GM12878 (cell line): ENCODE data around the gene SLC24A4. TPM values are rescaled to one million over a fixed set of nuclear protein-coding genes. Genes with fewer than 3 reads are reported as not detected.

Source experiments
- ATAC-seq: fragments of 200-7000 bp; cut with Tn5 transposase; 3 replicates; pipeline ENCODE4 v1.9.1; 2020; ENCODE audit warnings: mild to moderate bottlenecking, moderate library complexity
- BruUV-seq: library from RNA; stranded (reverse); fragments of 400-500 nt; replicated peaks from 2 replicates; lab custom pipeline; 2021; lab: Mats Ljungman, UMichigan
- CTCF ChIA-PET: fragments of 300-600 bp; sonication (Branson Sonifier 250); formaldehyde crosslinking; extraction: SDS; loops from one replicate; lab custom pipeline; 2021; ENCODE audit warnings: inconsistent platforms; lab: Yijun Ruan, JAX
- POLR2A ChIA-PET: fragments of 350-600 bp; formaldehyde crosslinking; extraction: SDS; loops from one replicate; lab custom pipeline; 2021; ENCODE audit warnings: inconsistent platforms; lab: Charles Lee
- RAD21 ChIA-PET: fragments of 300-600 bp; sonication (Branson Sonifier 250); formaldehyde crosslinking; loops from one replicate; lab custom pipeline; 2023; ENCODE audit warnings: antibody characterized with exemption; ENCODE audit not compliant: unreplicated experiment; lab: Charles Lee
- SMC1A ChIA-PET: fragments of 300-600 bp; sonication (Branson Sonifier 250); formaldehyde crosslinking; loops from one replicate; lab custom pipeline; 2023; ENCODE audit not compliant: unreplicated experiment, uncharacterized antibody; lab: Charles Lee
- DNase-seq: peaks from one replicate; pipeline ENCODE4 v3.0.0-alpha.2; 2011; ENCODE audit warnings: low read depth, low spot score
- FAIRE-seq: peaks from 3 replicates; lab custom pipeline; 2011; peaks lifted over from hg19 to GRCh38; lab: Jason Lieb, UNC
- H2AFZ ChIP-seq: 2 replicates; pipeline ENCODE4 v1.6.0; 2011; ENCODE audit warnings: low read depth, low read length, control low read depth; ENCODE audit not compliant: control insufficient read depth
- H3K27ac ChIP-seq: 2 replicates; pipeline ENCODE4 v1.5.1; 2011; ENCODE audit warnings: control low read depth; ENCODE audit not compliant: control insufficient read depth, insufficient read depth
- H3K27me3 ChIP-seq, 2 experiments: replicated peaks in 1 of 2; 2 replicates each; pipeline versions ENCODE4 v1.6.0 to v1.6.1; 2011; ENCODE audit warnings: low read length in 1 of 2; ENCODE audit not compliant: control insufficient read depth in 2 of 2, insufficient read depth in 2 of 2
- H3K36me3 ChIP-seq, 2 experiments: 2 replicates each; pipeline ENCODE4 v1.5.1; 2011; ENCODE audit warnings: low read length in 1 of 2; ENCODE audit not compliant: control insufficient read depth in 2 of 2, insufficient read depth in 2 of 2
- H3K4me1 ChIP-seq: 2 replicates; pipeline ENCODE4 v1.6.1; 2011; ENCODE audit warnings: mild to moderate bottlenecking, low read length, moderate library complexity, mixed read lengths; ENCODE audit not compliant: control insufficient read depth, insufficient read depth
- H3K4me2 ChIP-seq: 2 replicates; pipeline ENCODE4 v1.6.0; 2011; ENCODE audit warnings: control low read depth; ENCODE audit not compliant: control insufficient read depth, insufficient read depth
- H3K4me3 ChIP-seq: fragments of 200-600 bp; sonication (generic); 2 replicates; pipeline ENCODE4 v1.5.1; 2016
- H3K79me2 ChIP-seq: 2 replicates; pipeline ENCODE4 v1.6.0; 2011; ENCODE audit warnings: low read length; ENCODE audit not compliant: control insufficient read depth, insufficient read depth
- H3K9ac ChIP-seq: 2 replicates; pipeline ENCODE4 v1.8.0; 2011; ENCODE audit warnings: low read length, control low read depth, mixed read lengths; ENCODE audit not compliant: control insufficient read depth, insufficient read depth
- H3K9me3 ChIP-seq: replicated peaks from 3 replicates; pipeline ENCODE4 v1.5.1; 2011; ENCODE audit warnings: mild to moderate bottlenecking, low read length; ENCODE audit not compliant: control insufficient read depth, insufficient read depth
- H4K20me1 ChIP-seq: 2 replicates; pipeline ENCODE4 v1.6.0; 2011; ENCODE audit not compliant: control insufficient read depth, insufficient read depth
- EZH2 ChIP-seq: IDR thresholded peaks from 2 replicates; pipeline ENCODE4 v1.6.1; 2012; ENCODE audit warnings: low read depth, mild to moderate bottlenecking, control low read depth, inconsistent platforms, low read length, borderline replicate concordance; ENCODE audit not compliant: control insufficient read depth
- NR2C2 ChIP-seq: IDR thresholded peaks from 2 replicates; pipeline ENCODE4 v1.6.1; 2011; ENCODE audit warnings: borderline replicate concordance, low read depth; ENCODE audit not compliant: control insufficient read depth, insufficient read length
- TCF12 ChIP-seq: IDR thresholded peaks from 2 replicates; pipeline ENCODE4 v1.6.1; 2011; ENCODE audit warnings: low read depth, mild to moderate bottlenecking, low read length
- ZZZ3 ChIP-seq: IDR thresholded peaks from 2 replicates; pipeline ENCODE4 v1.6.1; 2011; ENCODE audit warnings: low read depth; ENCODE audit not compliant: control insufficient read depth, insufficient read length
- WGBS: methylation state at CpG from one replicate; pipeline ENCODE4 v1.1.6; 2016; ENCODE audit warnings: low lambda C conversion rate; ENCODE audit not compliant: insufficient replicate concordance, insufficient coverage; ENCODE audit errors: missing lambda C conversion rate; 5-methylcytosine and 5-hydroxymethylcytosine counted together
- in situ Hi-C: fragments of 300-500 bp; cut with MboI; formaldehyde crosslinking; loops from 9 replicates; pipeline ENCODE4 v1.14.3; 2018; ENCODE audit warnings: mixed read lengths
- intact Hi-C: fragments of 100-400 bp; cut with micrococcal nuclease; formaldehyde crosslinking; loops from one replicate; pipeline ENCODE4 v1.14.2; 2022; ENCODE audit not compliant: unreplicated experiment
- polyA plus RNA-seq, 11 experiments: library from polyadenylated mRNA; depleted of rRNA in 4 of 11; unstranded in 6 of 11; stranded (reverse) in 5 of 11; fragments of >200 nt; fragmentation: Nextera tagmentation in 4 of 11; fragmentation: Illumina TruSeq in 1 of 11; extraction: Ambion mirVana in 4 of 11; extraction: Trizol in 1 of 11; gene quantifications; 1 replicate in 1 of 11; 2 replicates in 10 of 11; pipeline versions ENCODE4 v1.2.1 to v1.2.3, GENCODE V29; 2011 to 2016; ENCODE audit warnings: inconsistent platforms in 2 of 11, missing spikeins in 2 of 11, low read depth in 1 of 11
- total RNA-seq, 4 experiments: library from RNA; depleted of rRNA in 3 of 4; stranded (reverse); fragments of >200 nt in 3 of 4; fragmentation: Illumina TruSeq in 1 of 4; extraction: Trizol in 1 of 4; gene quantifications; 2 replicates each; pipeline versions ENCODE4 v1.2.1 to v1.2.3, GENCODE V29; 2013 to 2021
- TF ChIP-seq, protein P1 (sequence below): IDR thresholded peaks from 2 replicates; pipeline ENCODE4 v1.6.1; 2012; ENCODE audit warnings: low read depth, low read length, improper control_type of control experiment
- TF ChIP-seq, protein P2 (sequence below): fragments of 150-350 bp; IDR thresholded peaks from 2 replicates; pipeline ENCODE4 v1.6.1; 2014; ENCODE audit warnings: mild to moderate bottlenecking, low read depth, low read length
- TF ChIP-seq, protein P3 (sequence below): IDR thresholded peaks from 2 replicates; pipeline ENCODE4 v1.6.1; 2012; ENCODE audit warnings: improper control_type of control experiment, low read depth, low read length; ENCODE audit not compliant: insufficient replicate concordance
- TF ChIP-seq, protein P4 (sequence below): fragments of 450-650 bp; IDR thresholded peaks from 2 replicates; pipeline ENCODE4 v1.6.1; 2018; ENCODE audit warnings: borderline replicate concordance, mild to moderate bottlenecking; ENCODE audit not compliant: partially characterized antibody

Gene SLC24A4
- total and polyA plus RNA-seq, 10 of the 15 experiments (the other 5 are each of a cell fraction or from before 2014, with no cell fraction given) = under 0.01 to 0.46 (median 0.04) TPM; not detected in 5

DNA sequence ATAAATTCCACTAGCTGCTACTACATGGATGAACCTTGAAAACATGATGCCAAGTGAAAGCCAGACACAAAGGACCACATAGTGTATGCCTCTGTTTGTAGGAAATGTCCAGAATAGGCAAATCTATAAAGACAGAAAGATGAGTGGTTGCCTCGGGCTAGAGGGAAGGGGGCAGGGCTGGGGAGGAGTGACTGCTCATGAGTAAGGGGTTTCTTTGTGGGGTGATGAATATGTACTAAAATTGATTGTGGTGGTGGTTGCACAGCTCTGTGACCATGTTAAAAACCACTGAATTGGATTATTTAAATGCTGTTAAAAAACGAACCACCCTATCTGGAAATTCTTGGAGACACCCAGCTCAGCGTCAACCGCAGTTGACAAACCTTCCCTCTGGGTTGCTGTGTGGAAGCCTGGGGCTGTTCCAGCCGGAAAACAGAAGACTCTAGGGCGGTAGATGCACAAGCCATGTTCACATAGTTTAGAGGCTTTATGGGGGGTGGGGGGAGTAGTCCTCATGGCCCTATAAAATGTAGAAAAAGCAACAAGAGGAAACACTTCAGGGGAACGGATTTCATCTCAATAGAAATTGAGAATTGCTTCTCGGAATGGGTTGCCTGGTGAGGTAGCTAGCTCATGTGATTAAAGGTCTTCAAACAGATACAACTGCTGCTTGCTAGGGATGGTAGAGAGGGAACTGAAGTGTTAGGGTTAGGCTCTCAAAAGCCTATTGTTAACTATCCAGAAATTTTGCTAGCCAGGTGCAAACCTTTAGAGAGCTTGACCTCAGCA, 220.0 kb downstream of the SLC24A4 start (continued):
- TF ChIP-seq, protein P1, sequence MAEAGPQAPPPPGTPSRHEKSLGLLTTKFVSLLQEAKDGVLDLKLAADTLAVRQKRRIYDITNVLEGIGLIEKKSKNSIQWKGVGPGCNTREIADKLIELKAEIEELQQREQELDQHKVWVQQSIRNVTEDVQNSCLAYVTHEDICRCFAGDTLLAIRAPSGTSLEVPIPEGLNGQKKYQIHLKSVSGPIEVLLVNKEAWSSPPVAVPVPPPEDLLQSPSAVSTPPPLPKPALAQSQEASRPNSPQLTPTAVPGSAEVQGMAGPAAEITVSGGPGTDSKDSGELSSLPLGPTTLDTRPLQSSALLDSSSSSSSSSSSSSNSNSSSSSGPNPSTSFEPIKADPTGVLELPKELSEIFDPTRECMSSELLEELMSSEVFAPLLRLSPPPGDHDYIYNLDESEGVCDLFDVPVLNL = no peak
- no peak for TF ChIP-seq EZH2

DNA sequence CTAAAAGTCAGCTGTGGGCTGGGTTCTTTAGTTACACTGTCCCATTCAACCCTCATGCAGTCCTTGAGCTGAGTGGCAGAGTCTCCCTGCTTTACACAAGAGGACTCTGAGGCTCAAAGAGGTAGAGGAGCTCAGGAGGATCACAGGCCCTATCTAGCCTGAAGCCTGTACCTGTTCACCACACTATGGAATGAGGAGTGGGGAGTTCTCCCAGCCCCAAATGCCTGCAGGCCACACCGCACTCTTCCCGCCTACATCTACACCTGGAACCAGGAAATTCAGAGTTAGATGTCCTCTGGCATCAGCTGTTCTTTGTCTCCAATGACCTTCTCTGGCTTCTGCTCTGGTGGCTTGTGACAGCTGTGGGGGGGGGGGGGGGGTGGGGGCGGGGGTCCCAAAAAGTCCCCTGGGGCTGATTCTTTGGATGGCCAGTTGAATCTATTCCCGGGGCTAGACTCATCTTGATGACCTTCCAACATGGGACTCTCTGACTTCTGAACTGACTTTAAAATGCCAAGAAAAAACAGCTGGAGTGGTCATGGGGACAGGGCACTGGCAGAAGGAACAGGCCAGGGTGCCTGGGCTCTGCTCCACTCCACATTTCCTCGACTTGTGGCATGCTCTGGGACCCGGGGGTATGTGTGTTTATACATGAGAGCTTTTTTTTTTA, 221.2 kb downstream of the SLC24A4 start:
- Histone ChIP-seq H3K36me3 (no peaks in the 10 kb centered on the region), H3K4me2 (no peak overlapping the region), H3K79me2 (peaks cover 3% of the 10 kb centered on the region; the same call in 1 of the 2 replicates), H2AFZ (no peak overlapping the region), H3K27me3 (no peaks in the 10 kb centered on the region), H3K4me3 (no peak overlapping the region), H3K4me1 (peaks cover 12% of the 10 kb centered on the region), H3K9ac (no peak overlapping the region), H3K9me3 (no peaks in the 10 kb centered on the region; the same call in 2 of the 3 replicates), H4K20me1 (no peaks in the 10 kb centered on the region), H3K27ac (no peak overlapping the region)
- CTCF ChIA-PET = no interaction called here
- POLR2A ChIA-PET = interaction anchor here (0.7 to 1.2 kb wide), 2 partner anchors 9 to 25 kb away, joined by 3 read pairs; no protein-coding TSS in a partner anchor
- SMC1A ChIA-PET = interaction anchor here (0.7 to 2.2 kb wide), 6 partner anchors 11 to 409 kb away, joined by 3 to 7 read pairs (median 4); no protein-coding TSS in a partner anchor
- in situ Hi-C loops = no loop called here
- intact Hi-C loops = no loop called here
- RAD21 ChIA-PET = interaction anchor here (0.5 to 2.0 kb wide), 4 partner anchors 24 to 172 kb away, joined by 3 to 6 read pairs (median 4); no protein-coding TSS in a partner anchor
- BruUV-seq = no TSS peak
- FAIRE-seq = no peak
- no peak for ATAC-seq
- WGBS = 72% methylated on average over 5 of the region's 6 CpGs
- DNase-seq = no peak
- TF ChIP-seq NR2C2 (no peak), ZZZ3 (no peak), TCF12 (no peak)
- TF ChIP-seq, protein P2, sequence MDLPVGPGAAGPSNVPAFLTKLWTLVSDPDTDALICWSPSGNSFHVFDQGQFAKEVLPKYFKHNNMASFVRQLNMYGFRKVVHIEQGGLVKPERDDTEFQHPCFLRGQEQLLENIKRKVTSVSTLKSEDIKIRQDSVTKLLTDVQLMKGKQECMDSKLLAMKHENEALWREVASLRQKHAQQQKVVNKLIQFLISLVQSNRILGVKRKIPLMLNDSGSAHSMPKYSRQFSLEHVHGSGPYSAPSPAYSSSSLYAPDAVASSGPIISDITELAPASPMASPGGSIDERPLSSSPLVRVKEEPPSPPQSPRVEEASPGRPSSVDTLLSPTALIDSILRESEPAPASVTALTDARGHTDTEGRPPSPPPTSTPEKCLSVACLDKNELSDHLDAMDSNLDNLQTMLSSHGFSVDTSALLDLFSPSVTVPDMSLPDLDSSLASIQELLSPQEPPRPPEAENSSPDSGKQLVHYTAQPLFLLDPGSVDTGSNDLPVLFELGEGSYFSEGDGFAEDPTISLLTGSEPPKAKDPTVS = no peak
- TF ChIP-seq, protein P3, sequence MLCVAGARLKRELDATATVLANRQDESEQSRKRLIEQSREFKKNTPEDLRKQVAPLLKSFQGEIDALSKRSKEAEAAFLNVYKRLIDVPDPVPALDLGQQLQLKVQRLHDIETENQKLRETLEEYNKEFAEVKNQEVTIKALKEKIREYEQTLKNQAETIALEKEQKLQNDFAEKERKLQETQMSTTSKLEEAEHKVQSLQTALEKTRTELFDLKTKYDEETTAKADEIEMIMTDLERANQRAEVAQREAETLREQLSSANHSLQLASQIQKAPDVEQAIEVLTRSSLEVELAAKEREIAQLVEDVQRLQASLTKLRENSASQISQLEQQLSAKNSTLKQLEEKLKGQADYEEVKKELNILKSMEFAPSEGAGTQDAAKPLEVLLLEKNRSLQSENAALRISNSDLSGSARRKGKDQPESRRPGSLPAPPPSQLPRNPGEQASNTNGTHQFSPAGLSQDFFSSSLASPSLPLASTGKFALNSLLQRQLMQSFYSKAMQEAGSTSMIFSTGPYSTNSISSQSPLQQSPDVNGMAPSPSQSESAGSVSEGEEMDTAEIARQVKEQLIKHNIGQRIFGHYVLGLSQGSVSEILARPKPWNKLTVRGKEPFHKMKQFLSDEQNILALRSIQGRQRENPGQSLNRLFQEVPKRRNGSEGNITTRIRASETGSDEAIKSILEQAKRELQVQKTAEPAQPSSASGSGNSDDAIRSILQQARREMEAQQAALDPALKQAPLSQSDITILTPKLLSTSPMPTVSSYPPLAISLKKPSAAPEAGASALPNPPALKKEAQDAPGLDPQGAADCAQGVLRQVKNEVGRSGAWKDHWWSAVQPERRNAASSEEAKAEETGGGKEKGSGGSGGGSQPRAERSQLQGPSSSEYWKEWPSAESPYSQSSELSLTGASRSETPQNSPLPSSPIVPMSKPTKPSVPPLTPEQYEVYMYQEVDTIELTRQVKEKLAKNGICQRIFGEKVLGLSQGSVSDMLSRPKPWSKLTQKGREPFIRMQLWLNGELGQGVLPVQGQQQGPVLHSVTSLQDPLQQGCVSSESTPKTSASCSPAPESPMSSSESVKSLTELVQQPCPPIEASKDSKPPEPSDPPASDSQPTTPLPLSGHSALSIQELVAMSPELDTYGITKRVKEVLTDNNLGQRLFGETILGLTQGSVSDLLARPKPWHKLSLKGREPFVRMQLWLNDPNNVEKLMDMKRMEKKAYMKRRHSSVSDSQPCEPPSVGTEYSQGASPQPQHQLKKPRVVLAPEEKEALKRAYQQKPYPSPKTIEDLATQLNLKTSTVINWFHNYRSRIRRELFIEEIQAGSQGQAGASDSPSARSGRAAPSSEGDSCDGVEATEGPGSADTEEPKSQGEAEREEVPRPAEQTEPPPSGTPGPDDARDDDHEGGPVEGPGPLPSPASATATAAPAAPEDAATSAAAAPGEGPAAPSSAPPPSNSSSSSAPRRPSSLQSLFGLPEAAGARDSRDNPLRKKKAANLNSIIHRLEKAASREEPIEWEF = no peak
- TF ChIP-seq, protein P4, sequence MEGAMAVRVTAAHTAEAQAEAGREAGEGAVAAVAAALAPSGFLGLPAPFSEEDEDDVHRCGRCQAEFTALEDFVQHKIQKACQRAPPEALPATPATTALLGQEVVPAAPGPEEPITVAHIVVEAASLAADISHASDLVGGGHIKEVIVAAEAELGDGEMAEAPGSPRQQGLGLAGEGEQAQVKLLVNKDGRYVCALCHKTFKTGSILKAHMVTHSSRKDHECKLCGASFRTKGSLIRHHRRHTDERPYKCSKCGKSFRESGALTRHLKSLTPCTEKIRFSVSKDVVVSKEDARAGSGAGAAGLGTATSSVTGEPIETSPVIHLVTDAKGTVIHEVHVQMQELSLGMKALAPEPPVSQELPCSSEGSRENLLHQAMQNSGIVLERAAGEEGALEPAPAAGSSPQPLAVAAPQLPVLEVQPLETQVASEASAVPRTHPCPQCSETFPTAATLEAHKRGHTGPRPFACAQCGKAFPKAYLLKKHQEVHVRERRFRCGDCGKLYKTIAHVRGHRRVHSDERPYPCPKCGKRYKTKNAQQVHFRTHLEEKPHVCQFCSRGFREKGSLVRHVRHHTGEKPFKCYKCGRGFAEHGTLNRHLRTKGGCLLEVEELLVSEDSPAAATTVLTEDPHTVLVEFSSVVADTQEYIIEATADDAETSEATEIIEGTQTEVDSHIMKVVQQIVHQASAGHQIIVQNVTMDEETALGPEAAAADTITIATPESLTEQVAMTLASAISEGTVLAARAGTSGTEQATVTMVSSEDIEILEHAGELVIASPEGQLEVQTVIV = no peak
